Activated naive CD8-positive, alpha-beta T cell treated with anti-CD3 and anti-CD28 coated beads for 36 hours (primary cell): ENCODE data around the gene LIM2. TPM values are rescaled to one million over a fixed set of nuclear protein-coding genes. Genes with fewer than 3 reads are reported as not detected.
"Not testable (repeated sequence)": the region's sequence is repeated elsewhere in the genome, so short reads cannot be mapped to it uniquely, and the experiment has no call there.

Source experiments
- DNase-seq: peaks from one replicate; pipeline ENCODE4 v3.0.0; 2021
- H3K27ac Mint-ChIP-seq: one replicate; pipeline ENCODE4 v1.8.0; 2022; ENCODE audit warnings: mild to moderate bottlenecking, moderate library complexity, mixed read lengths
- H3K27me3 Mint-ChIP-seq: one replicate; pipeline ENCODE4 v1.8.0; 2022; ENCODE audit warnings: mild to moderate bottlenecking, mixed read lengths
- H3K36me3 Mint-ChIP-seq: one replicate; pipeline ENCODE4 v1.8.0; 2021; ENCODE audit warnings: mild to moderate bottlenecking, mixed read lengths
- H3K4me1 Mint-ChIP-seq: one replicate; pipeline ENCODE4 v1.8.0; 2021; ENCODE audit warnings: mixed read lengths
- H3K4me3 Mint-ChIP-seq: one replicate; pipeline ENCODE4 v1.8.0; 2022; ENCODE audit warnings: mild to moderate bottlenecking, moderate library complexity, mixed read lengths
- H3K9me3 Mint-ChIP-seq: one replicate; pipeline ENCODE4 v1.8.0; 2022; ENCODE audit warnings: mixed read lengths
- total RNA-seq, 2 experiments: library from RNA; stranded (reverse); gene quantifications; one replicate each; pipeline ENCODE4 v1.2.3, GENCODE V29; 2021

The LIM2 gene
- total RNA-seq, 2 experiments from 2014 or later = not detected

DNA sequence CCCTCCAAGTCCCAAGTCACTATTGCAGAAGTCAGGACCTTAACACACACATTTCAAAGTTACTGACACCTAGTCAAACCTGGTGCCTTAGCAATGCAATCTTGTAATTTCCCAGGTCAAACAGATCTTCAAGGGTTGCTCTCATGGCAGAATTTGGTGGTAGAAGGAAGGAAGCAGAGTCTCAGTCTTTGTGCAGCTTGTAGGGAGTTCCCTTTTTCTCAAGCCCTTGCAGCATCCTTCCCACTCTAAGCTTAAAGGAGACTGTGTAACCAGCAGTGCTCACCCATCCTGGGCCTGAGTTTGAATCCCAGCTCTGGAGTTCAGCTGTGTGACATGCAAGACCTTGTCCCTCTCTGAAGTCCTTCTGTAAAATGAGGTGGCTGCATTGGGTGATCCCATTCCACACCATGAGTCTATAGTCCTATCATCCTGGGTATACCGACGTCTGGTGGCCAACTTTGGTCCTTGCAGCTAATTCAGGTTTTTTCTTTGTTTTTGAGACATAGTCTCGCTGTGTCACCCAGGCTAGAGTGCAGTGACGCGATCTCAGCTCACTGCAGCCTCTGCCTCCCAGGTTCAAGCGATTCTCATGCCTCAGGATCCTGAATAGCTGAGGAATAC, 19.8 kb upstream of the LIM2 start:
- H3K4me1 Mint-ChIP-seq = no peaks in the 10 kb centered on the region
- DNase-seq = no peak
- H3K4me3 Mint-ChIP-seq = no peak overlapping the region
- peaks cover 3% of the 10 kb centered on the region for H3K9me3 Mint-ChIP-seq
- H3K27me3 Mint-ChIP-seq = peaks cover 11% of the 10 kb centered on the region
- H3K27ac Mint-ChIP-seq = no peak overlapping the region
- H3K36me3 Mint-ChIP-seq = peaks cover 15% of the 10 kb centered on the region

DNA sequence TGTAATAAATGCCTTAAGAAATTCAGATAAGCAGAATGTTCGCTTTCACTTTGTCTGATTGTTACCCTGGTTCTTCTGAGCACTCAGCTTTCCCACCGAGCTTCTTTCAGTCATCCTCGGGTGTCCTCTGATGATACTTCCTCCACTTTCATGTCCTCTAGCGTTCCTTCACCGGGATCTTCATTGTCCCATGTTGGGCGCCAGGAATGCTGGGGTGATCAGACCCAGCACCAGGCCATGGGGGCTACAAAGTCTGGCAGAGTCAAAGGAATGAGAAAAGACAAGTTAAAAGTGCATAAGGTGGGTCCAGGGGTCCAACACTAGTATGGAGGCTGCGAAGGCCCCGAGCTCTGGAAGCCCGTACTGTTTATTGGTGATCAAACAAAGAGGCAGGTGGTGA, 14.3 kb upstream of the LIM2 start:
- H3K9me3 Mint-ChIP-seq = peaks cover 11% of the 10 kb centered on the region
- H3K4me3 Mint-ChIP-seq = no peak overlapping the region
- H3K27me3 Mint-ChIP-seq = peaks cover 8% of the 10 kb centered on the region
- peaks cover 11% of the 10 kb centered on the region for H3K4me1 Mint-ChIP-seq
- no peak for DNase-seq
- peaks cover 29% of the 10 kb centered on the region for H3K36me3 Mint-ChIP-seq
- no peak overlapping the region for H3K27ac Mint-ChIP-seq

DNA sequence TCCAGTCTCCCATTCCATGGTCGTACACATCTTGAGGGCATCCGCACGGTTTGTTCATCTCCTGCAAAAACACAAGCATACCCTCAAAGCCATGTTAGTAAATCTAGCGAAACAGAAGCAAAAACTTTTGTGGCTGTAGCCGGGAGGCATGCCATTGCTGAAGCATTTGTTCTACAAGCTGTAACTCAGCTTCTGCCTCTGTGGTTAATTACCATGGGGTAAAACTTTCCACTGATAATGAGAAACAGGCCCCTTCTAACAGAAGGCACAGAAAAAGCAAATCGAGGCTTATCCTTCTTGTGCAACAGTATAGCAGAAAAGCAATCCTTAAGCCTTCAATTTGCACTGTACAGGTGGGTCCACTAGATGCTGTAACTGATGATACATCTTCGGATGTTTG, 12.2 kb upstream of the LIM2 start:
- peaks cover 28% of the 10 kb centered on the region for H3K4me1 Mint-ChIP-seq
- H3K4me3 Mint-ChIP-seq, H3K27ac Mint-ChIP-seq, DNase-seq, H3K27me3 Mint-ChIP-seq: not testable (repeated sequence)
- H3K9me3 Mint-ChIP-seq = peaks cover 11% of the 10 kb centered on the region
- H3K36me3 Mint-ChIP-seq = peaks cover 26% of the 10 kb centered on the region

DNA sequence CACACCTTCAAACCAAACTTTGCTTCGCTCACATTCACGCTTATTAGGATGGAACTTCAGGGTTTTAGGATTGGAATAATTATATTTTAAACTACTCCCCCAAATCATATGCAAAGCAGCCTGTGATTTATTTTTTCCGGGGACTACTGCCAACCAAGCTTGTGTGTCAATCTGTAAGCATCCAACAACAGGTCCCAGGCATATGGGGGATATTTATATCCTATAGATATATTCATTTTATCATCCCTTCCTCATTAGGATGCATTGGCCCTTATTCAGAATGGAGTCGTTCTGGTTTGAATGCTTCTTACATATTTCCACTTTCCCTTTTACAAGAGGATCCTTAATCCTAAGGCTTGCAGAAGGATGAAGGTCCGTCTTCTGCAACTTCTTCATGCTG, 11.5 kb upstream of the LIM2 start:
- DNase-seq = no peak
- Mint-ChIP-seq H3K4me3 (no peak overlapping the region), H3K27ac (no peak overlapping the region), H3K36me3 (peaks cover 30% of the 10 kb centered on the region), H3K27me3 (no peaks in the 10 kb centered on the region), H3K9me3 (peaks cover 11% of the 10 kb centered on the region), H3K4me1 (peaks cover 34% of the 10 kb centered on the region)

DNA sequence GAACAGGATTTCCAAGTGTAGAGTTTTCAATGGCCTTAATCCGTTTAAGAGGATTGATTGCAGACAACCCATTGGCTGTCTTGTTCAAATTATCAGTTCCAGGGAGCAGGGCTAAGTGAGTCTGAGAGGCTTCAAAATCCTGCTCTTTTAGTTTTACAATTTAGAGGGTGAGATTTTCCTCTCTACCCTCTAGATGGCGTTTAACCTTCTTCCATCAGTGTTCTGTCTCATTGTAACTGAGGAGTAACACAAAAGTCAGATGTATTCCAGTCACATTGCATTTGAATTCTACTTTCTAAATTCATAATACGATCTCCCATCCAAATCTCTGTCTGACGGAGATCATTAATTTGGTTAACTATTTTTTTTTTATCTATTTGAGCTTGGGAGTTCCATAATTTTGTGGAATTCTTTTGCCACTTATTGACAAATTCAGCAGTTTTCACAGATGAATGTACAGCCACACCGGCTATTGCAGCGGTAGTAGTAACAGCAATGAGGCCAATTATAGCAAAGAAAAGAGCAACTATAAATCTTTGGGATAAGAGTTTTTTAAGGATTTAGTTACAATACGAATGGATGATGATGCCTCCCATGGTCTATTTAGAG, 10.4 kb upstream of the LIM2 start:
- H3K4me1 Mint-ChIP-seq = peaks cover 40% of the 10 kb centered on the region
- DNase-seq = no peak
- H3K4me3 Mint-ChIP-seq = no peak overlapping the region
- H3K27me3 Mint-ChIP-seq = no peaks in the 10 kb centered on the region
- H3K9me3 Mint-ChIP-seq = peaks cover 11% of the 10 kb centered on the region
- peaks cover 22% of the 10 kb centered on the region for H3K36me3 Mint-ChIP-seq
- H3K27ac Mint-ChIP-seq = no peak overlapping the region

DNA sequence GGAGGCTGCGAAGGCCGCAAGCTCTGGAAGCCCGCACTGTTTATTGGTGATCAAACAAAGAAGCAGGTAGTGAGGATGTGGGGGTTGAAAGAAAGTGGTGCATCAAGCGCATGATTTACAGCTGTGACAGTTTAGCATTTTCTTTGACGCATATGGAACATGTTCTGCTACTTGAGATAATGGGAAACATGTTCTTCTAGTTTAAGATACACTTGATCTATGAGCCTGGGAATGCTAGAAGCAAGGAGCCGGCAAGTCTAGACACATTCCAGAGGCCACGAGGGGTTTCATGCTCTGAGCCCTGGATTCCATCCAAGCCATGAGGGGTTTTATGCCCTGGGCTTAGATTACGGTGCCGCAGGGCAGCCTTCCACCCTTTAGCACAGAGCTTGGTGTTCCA, 9.7 kb upstream of the LIM2 start:
- Mint-ChIP-seq H3K36me3 (peaks cover 18% of the 10 kb centered on the region), H3K4me1 (peaks cover 47% of the 10 kb centered on the region)
- H3K9me3 Mint-ChIP-seq, H3K4me3 Mint-ChIP-seq, DNase-seq, H3K27ac Mint-ChIP-seq, H3K27me3 Mint-ChIP-seq: not testable (repeated sequence)

DNA sequence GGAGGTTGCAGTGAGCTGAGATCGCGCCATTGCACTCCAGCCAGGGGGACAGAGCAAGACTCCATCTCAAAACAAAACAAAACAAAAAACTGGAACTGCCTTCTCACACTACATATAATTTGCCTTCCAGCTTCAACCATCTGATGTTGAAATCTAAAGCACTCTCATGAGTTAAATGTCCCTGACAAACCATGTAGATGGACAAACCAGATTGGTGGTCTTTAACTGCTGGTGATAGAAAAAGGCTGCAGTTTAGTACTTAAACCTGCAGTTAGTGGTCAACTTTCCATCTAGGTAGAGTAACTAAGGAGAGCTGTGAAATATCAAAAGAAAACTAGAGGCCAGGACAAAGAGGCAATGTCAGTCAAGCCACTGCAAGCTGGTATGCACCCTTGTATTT, 8.4 kb upstream of the LIM2 start:
- Mint-ChIP-seq H3K4me3 (no peak overlapping the region), H3K27ac (no peak overlapping the region), H3K9me3 (peaks cover 1% of the 10 kb centered on the region), H3K4me1 (peaks cover 52% of the 10 kb centered on the region), H3K36me3 (peaks cover 11% of the 10 kb centered on the region), H3K27me3 (peaks cover under 1% of the 10 kb centered on the region)
- no peak for DNase-seq

DNA sequence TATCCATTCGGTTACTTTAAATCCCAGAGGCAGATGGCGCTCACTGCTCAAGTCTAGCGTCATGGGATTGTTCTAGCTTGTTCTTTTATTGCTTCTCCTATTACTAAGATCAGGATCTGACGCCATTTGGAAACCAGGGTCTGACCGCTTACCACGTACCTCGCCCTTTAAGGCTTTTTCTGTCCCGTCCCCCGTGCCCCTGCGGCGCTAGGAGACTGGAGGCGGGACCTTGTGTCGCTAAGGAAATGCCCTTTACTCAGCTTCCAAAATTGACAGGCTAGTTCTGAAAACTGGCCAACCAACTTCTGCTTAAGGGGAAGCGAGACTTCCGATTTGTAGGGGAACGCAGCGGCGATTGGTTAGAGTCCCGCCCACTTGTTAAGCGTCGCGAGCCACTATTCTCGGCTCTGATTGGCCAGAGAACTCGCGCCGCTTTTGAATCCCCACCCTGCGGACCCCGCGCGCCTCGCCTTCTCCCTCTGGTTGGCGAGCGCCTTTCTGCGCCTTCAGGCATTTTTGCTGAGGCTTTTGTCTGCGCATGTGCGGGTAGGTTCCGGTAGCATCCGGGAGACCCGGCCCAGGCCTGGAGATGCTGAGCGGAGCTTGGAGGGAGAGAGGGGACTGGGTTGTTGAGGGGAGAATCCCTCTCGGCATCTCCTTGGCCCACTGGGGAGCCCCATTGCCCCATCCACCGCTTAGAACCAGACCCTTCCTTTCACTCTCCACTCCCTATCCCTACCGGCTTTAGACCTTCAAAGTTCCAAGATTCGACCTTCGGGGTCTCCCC, 6.5 kb upstream of the LIM2 start:
- Mint-ChIP-seq H3K27me3 (peaks cover 6% of the 10 kb centered on the region), H3K36me3 (peaks cover 5% of the 10 kb centered on the region), H3K4me1 (peaks cover 48% of the 10 kb centered on the region), H3K27ac (peak overlapping the region; percentile 92), H3K9me3 (peaks cover 1% of the 10 kb centered on the region), H3K4me3 (peak overlapping the region; percentile 91)
- DNase-seq = peak; percentile 97

DNA sequence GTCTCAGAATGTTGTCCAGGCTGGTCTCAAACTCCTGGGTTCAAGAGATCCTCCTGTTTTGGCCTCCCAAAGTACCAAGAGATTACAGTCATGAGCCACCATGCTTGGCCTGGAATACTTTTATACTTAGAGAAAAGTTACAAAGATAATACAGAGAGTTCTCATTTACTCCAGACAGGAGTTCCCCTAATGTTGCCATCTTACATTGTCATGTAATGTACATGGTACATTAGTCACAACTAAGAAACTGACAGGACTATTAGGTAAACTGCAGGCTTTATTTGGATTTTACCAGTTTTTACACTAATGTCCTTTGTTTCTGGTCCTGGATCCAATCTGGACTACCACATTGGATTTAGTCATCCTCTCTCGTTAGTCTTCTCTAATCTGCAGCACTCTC, 4.9 kb upstream of the LIM2 start:
- peaks cover 1% of the 10 kb centered on the region for H3K9me3 Mint-ChIP-seq
- peak overlapping the region; percentile 77 for H3K27ac Mint-ChIP-seq
- peaks cover 5% of the 10 kb centered on the region for H3K36me3 Mint-ChIP-seq
- peaks cover 50% of the 10 kb centered on the region for H3K4me1 Mint-ChIP-seq
- DNase-seq = no peak
- no peak overlapping the region for H3K4me3 Mint-ChIP-seq
- peaks cover 6% of the 10 kb centered on the region for H3K27me3 Mint-ChIP-seq

DNA sequence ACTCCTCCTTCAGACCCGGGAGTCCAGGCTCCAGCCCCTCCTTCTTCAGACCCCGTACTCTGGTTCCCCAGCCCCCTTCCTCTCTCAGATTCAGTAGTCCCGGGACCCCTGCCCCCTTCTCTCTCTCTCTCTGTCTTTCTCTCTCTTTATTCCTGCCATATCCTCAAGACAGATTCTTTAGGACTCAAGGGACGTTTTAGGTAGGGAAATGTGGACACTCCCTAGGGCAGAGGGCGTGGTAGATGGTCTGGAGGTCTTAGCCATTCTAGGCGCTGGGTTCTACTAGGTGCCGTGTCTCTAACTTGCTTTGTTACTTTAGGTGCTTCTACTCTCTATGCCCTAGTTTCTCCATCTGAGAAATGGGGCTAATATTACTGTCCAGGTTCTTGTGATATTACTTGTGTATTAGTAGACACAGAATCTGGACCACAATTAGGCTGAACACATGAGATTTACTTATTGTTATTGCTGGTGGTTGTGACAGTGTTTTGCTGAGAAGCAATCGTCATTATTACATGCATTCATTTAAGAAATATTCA, 3.4 kb upstream of the LIM2 start:
- no peak for DNase-seq
- no peak overlapping the region for H3K4me3 Mint-ChIP-seq
- H3K36me3 Mint-ChIP-seq = peaks cover 5% of the 10 kb centered on the region
- peaks cover 6% of the 10 kb centered on the region for H3K27me3 Mint-ChIP-seq
- peaks cover 1% of the 10 kb centered on the region for H3K9me3 Mint-ChIP-seq
- peak overlapping the region; percentile 55 for H3K27ac Mint-ChIP-seq
- H3K4me1 Mint-ChIP-seq = peaks cover 43% of the 10 kb centered on the region

DNA sequence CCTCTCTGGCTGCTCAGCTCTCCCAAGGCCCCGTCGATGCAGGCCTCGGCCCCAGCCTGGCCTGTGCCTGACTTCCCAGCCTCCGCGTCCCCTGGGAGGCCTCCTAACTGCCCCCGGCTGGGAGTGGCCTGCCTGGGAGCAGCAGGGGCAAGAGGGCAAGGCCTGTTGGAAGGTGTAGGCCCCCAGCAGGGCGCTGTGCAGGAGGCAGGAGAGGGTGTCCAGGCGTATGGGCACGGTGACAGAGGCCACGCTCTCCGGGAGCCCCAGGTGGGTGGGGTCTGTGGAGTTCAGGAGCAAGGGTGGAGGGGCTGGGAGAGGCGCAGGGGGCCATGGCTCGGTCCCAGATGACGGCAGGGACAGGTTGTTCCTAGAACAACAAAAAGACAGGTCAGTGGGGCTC, 1.4 kb upstream of the LIM2 start:
- H3K4me1 Mint-ChIP-seq = peaks cover 27% of the 10 kb centered on the region
- H3K27me3 Mint-ChIP-seq = peaks cover 6% of the 10 kb centered on the region
- H3K4me3 Mint-ChIP-seq = no peak overlapping the region
- no peak for DNase-seq
- H3K36me3 Mint-ChIP-seq = no peaks in the 10 kb centered on the region
- H3K27ac Mint-ChIP-seq = no peak overlapping the region
- H3K9me3 Mint-ChIP-seq = peaks cover 1% of the 10 kb centered on the region

DNA sequence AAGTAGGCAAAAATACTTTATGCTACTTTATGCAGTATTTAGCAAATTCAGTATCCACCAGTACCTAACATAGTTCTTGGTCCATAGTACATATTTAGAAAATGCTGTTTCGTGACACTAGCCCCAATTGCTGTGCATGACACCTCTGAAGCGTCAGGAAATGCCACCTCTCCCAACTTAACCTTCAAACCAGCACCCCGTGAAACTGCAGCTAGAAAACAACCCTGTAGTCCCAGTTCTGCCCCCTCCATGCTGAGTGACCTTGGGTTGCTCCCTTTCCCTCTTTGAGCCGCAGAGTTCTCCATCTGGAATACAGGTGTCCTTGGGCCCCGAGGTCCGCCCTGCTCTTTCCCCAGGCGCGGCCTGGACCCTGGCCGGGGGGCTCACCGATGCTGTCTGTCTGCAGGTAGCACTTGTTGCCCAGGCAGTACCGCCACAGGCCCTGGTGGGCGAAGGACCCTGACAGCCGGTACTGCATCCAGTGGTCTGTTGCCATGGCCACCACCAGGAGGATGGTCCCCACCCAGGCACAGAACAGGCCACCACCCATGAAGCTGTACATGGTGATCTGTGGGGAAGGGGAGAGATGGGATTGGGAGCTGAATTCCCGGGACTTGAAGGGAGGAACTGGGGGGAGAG, 773 bp downstream of the LIM2 start:
- Mint-ChIP-seq H3K4me3 (no peak overlapping the region), H3K36me3 (no peaks in the 10 kb centered on the region)

DNA sequence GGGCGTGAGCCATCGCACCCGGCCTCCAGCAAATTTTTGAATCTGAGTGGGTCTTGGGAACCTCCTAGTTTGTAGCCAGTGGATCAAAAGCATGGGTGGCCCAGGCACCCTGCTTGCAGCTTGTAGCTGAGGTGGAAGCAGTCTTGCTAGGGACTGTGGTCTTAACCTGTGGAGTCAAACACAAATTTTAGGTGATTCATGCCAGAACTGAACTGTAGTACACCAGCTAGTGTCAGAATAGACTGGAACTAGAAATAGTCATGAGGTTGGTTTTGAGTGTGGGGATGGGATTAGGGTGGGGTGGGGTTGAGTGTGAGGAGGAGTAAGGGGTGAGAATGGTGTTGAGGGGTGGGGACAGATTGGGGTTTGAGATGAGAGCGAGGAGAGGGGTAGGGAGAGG, 5.8 kb downstream of the LIM2 start:
- no peak overlapping the region for H3K4me3 Mint-ChIP-seq
- H3K4me1 Mint-ChIP-seq = peaks cover 8% of the 10 kb centered on the region
- no peak overlapping the region for H3K27ac Mint-ChIP-seq
- H3K36me3 Mint-ChIP-seq = no peaks in the 10 kb centered on the region
- no peaks in the 10 kb centered on the region for H3K27me3 Mint-ChIP-seq
- no peak for DNase-seq
- H3K9me3 Mint-ChIP-seq = peaks cover 12% of the 10 kb centered on the region

More for the DNA sequence above, 773 bp downstream of the LIM2 start:
- no peak for DNase-seq
- Mint-ChIP-seq H3K27me3 (peaks cover 6% of the 10 kb centered on the region), H3K9me3 (no peaks in the 10 kb centered on the region), H3K4me1 (peaks cover 13% of the 10 kb centered on the region), H3K27ac (no peak overlapping the region)

DNA sequence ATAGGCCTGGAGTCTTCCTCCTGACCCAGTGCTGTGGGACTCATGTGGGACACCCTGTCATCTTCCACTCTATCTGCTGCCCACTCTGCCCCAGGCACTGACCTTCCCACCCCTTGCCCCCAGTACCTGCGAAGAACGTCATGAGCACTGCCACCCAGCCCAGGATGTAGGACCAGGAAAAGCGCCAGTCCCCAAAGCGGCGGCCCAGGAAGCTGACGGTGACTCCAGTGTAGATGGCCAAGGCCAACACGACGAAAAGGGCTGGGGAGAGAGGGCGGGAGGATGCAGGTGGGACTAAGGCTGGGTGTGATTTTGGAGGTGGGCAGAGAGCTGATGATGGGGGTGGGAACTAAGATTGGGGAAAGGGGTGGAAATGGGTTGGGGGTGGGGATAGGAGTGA, 7.4 kb downstream of the LIM2 start:
- H3K27me3 Mint-ChIP-seq = no peaks in the 10 kb centered on the region
- no peak for DNase-seq
- peaks cover 12% of the 10 kb centered on the region for H3K9me3 Mint-ChIP-seq
- no peak overlapping the region for H3K4me3 Mint-ChIP-seq
- peaks cover under 1% of the 10 kb centered on the region for H3K36me3 Mint-ChIP-seq
- H3K27ac Mint-ChIP-seq = peak overlapping the region; percentile 47
- peaks cover 22% of the 10 kb centered on the region for H3K4me1 Mint-ChIP-seq

DNA sequence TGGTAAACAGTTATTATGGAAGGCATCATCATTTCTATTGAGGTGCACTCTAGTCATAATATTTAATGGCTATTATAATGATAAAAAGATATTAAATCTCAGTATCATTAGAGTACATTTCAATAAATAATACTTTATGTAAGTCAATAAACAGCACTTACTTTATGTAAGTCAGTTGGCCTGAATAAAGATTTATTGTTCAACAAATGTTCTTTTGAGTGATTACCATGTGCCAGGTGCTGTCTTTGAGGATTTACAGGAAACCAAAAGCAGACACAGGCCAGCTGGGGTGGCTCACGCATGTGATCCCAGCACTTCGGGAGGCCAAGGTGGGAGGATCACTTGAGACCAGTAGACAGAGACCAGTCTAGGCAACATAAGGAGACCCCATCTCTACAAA, 10.4 kb downstream of the LIM2 start:
- Mint-ChIP-seq H3K4me1 (peaks cover 47% of the 10 kb centered on the region), H3K4me3 (no peak overlapping the region), H3K9me3 (peaks cover 20% of the 10 kb centered on the region), H3K36me3 (peaks cover 11% of the 10 kb centered on the region), H3K27me3 (no peaks in the 10 kb centered on the region), H3K27ac (no peak overlapping the region)
- no peak for DNase-seq
